Vagina (tissue), 2 donors: ENCODE measurements around the gene TMEM11. TPM values are rescaled to one million over a fixed set of nuclear protein-coding genes. Genes with fewer than 3 reads are reported as not detected.
"Not testable (repeated sequence)": the region's sequence is repeated elsewhere in the genome, so short reads cannot be mapped to it uniquely, and the experiment has no call there.

ENCODE experiments used
- DNase-seq, 2 donors: peaks; one replicate each; pipeline ENCODE4 v3.0.0-alpha.2; 2017; ENCODE audit errors: extremely low spot score in 2 of 2
- H3K27ac ChIP-seq: fragments of 200-600 bp; sonication (generic); one replicate; pipeline ENCODE4 v1.5.1; 2019
- H3K27me3 ChIP-seq: fragments of 200-600 bp; sonication (generic); one replicate; pipeline ENCODE4 v1.5.1; 2019
- H3K36me3 ChIP-seq, 2 donors: fragments of 200-600 bp; sonication (generic); one replicate each; pipeline ENCODE4 v1.5.1; 2017 to 2019
- H3K4me1 ChIP-seq: fragments of 200-600 bp; sonication (generic); one replicate; pipeline ENCODE4 v1.5.1; 2019
- H3K4me3 ChIP-seq, 2 donors: fragments of 200-600 bp; sonication (generic); 1 replicate in 1 of 2; 2 replicates in 1 of 2; pipeline ENCODE4 v1.5.1; 2016 to 2019
- H3K9me3 ChIP-seq: fragments of 200-600 bp; sonication (generic); one replicate; pipeline ENCODE4 v1.5.1; 2019
- CTCF ChIP-seq, 3 experiments: fragments of 450-650 bp in 2 of 3; fragments of 200-600 bp in 1 of 3; sonication (generic) in 1 of 3; IDR thresholded peaks; one replicate each; pipeline ENCODE4 v1.5.1; 2017 to 2019; ENCODE audit warnings: antibody characterized with exemption in 3 of 3, mild to moderate bottlenecking in 2 of 3, moderate library complexity in 2 of 3
- POLR2A ChIP-seq, 2 donors: fragments of 450-650 bp; IDR thresholded peaks; one replicate each; pipeline ENCODE4 v1.6.1; 2017; ENCODE audit warnings: antibody characterized with exemption in 2 of 2, mild to moderate bottlenecking in 2 of 2, moderate library complexity in 2 of 2
- POLR2AphosphoS5 ChIP-seq, 2 donors: sonication (generic); formaldehyde crosslinking; IDR thresholded peaks; one replicate each; pipeline ENCODE4 v1.9.0; 2017; ENCODE audit warnings: antibody characterized with exemption in 2 of 2, mild to moderate bottlenecking in 2 of 2, low read depth in 1 of 2; ENCODE audit not compliant: insufficient read depth in 1 of 2
- intact Hi-C: fragments of 100-400 bp; cut with DNase I; formaldehyde crosslinking; loops from one replicate; pipeline ENCODE4 v1.15.1; 2023
- total RNA-seq: library from RNA; depleted of rRNA; stranded (reverse); fragments of >200 nt; gene quantifications from one replicate; pipeline ENCODE4 v1.2.3, GENCODE V29; 2016

The TMEM11 gene
- total RNA-seq, 1 donor from 2014 or later: 30.2 TPM

DNA sequence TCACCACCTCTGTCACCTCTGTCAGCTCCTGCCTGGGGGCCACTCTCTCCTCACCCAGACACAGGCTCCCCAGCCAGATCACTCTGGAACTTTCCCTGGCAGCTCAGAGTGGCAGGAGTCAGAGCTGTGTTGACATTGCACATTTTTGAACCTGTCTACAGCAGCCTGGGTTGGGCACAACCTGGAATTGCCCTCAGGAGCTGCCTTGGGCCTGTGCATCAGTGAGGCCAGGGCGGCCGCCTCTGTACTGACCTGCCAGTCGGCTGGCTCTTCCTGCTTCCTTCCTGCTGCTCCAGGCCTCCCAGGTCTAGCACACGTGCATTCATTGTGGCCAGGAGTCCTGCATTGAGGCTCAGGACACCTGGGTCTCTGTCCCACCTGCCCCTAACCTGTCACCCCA, 14.2 kb upstream of the TMEM11 start:
- H3K4me3 ChIP-seq: no peak overlapping the region
- H3K4me1 ChIP-seq: no peaks in the 10 kb centered on the region
- H3K27ac ChIP-seq: no peak overlapping the region
- no peaks in the 10 kb centered on the region for H3K9me3 ChIP-seq
- no peaks in the 10 kb centered on the region for H3K36me3 ChIP-seq
- DNase-seq: no peak
- intact Hi-C loops: no loop called here
- no peaks in the 10 kb centered on the region for H3K27me3 ChIP-seq
- TF ChIP-seq POLR2AphosphoS5 (IDR thresholded peaks at IDR 0.05; ENCODE audit: insufficient read depth in 1 of 2, low read depth in 1 of 2) (no peak), POLR2A (IDR thresholded peaks at IDR 0.05) (no peak)

DNA sequence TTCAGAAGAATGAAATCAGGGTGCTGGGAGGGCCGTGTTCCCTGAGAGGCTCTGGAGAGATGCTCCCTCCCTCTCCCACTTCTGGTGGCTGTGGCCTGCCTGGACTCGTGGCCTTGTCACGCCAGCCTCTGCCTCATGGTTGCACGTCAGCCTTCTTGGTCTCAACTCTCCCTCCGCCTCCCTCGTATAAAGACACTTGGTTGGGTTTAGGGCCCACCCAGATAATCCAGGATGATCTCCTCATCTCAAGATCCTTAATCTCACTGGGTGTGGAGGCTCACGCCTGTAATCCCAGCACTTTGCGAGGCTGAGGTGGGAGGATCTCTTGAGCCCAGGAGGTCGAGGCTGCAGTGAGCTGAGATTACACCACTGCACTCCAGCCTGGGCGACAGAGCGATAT, 13.3 kb upstream of the TMEM11 start:
- intact Hi-C loops, H3K4me1 ChIP-seq, H3K9me3 ChIP-seq, H3K36me3 ChIP-seq, H3K27me3 ChIP-seq, DNase-seq, H3K27ac ChIP-seq, H3K4me3 ChIP-seq: not testable (repeated sequence)

GRCh38 chr17:21223086-21223485, 9.1 kb upstream of the TMEM11 start:
- Histone ChIP-seq H3K4me3 (no peak overlapping the region), H3K36me3 (no peaks in the 10 kb centered on the region), H3K4me1 (no peaks in the 10 kb centered on the region), H3K27ac (no peak overlapping the region), H3K27me3 (no peaks in the 10 kb centered on the region), H3K9me3 (no peaks in the 10 kb centered on the region)
- intact Hi-C loops: no loop called here
- TF ChIP-seq POLR2AphosphoS5 (IDR thresholded peaks at IDR 0.05; ENCODE audit: insufficient read depth in 1 of 2, low read depth in 1 of 2) (no peak), CTCF (IDR thresholded peaks at IDR 0.05) (no peak), POLR2A (IDR thresholded peaks at IDR 0.05) (no peak)
- no peak for DNase-seq

GRCh38 chr17:21218831-21219380, 4.9 kb upstream of the TMEM11 start:
- no peaks in the 10 kb centered on the region for H3K36me3 ChIP-seq
- DNase-seq: no peak
- intact Hi-C loops: loop anchor here (10.0 kb wide), 2 partner anchors 54 to 94 kb away; partner anchors contain the start of gene DHRS7B
- no peaks in the 10 kb centered on the region for H3K27me3 ChIP-seq
- H3K4me1 ChIP-seq: peaks cover 15% of the 10 kb centered on the region
- H3K4me3 ChIP-seq: no peak overlapping the region
- H3K9me3 ChIP-seq: no peaks in the 10 kb centered on the region
- no peak overlapping the region for H3K27ac ChIP-seq
- TF ChIP-seq POLR2AphosphoS5 (IDR thresholded peaks at IDR 0.05; ENCODE audit: insufficient read depth in 1 of 2, low read depth in 1 of 2) (no peak), POLR2A (IDR thresholded peaks at IDR 0.05) (no peak), CTCF (IDR thresholded peaks at IDR 0.05) (no peak)

GRCh38 chr17:21218101-21218500, 4.1 kb upstream of the TMEM11 start:
- no peaks in the 10 kb centered on the region for H3K27me3 ChIP-seq
- no peak for DNase-seq
- H3K4me3 ChIP-seq: no peak overlapping the region
- intact Hi-C loops: loop anchor here (10.0 kb wide), 2 partner anchors 53 to 93 kb away; partner anchors contain the start of gene DHRS7B
- no peaks in the 10 kb centered on the region for H3K36me3 ChIP-seq
- no peaks in the 10 kb centered on the region for H3K9me3 ChIP-seq
- H3K4me1 ChIP-seq: peaks cover 18% of the 10 kb centered on the region
- TF ChIP-seq POLR2A (IDR thresholded peaks at IDR 0.05) (no peak), POLR2AphosphoS5 (IDR thresholded peaks at IDR 0.05; ENCODE audit: insufficient read depth in 1 of 2, low read depth in 1 of 2) (no peak), CTCF (IDR thresholded peaks at IDR 0.05) (no peak)
- H3K27ac ChIP-seq: no peak overlapping the region

DNA sequence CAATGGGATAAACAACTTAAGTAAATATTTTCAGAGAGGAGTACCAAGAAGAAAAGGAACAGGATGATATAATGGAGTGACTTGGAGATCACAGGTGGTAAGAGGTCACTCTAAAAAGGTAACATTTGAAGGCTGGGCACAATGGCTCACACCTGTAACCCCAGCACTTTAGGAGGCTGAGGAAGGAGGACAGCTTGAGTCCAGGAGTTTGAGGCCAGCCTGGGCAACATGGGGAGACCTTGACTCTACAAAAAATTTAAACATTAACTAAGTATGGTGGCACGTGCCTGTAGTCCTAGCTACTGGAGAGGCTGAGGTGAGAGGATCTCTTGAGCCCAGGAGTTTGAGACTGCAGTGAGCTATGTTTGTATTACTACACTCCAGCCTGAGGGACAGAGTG, 3.4 kb upstream of the TMEM11 start:
- TF ChIP-seq CTCF (IDR thresholded peaks at IDR 0.05): no peak
- TF ChIP-seq POLR2A (IDR thresholded peaks at IDR 0.05): no peak
- no peak for TF ChIP-seq POLR2AphosphoS5 (IDR thresholded peaks at IDR 0.05; ENCODE audit: insufficient read depth in 1 of 2, low read depth in 1 of 2)
- DNase-seq: no peak
- Histone ChIP-seq H3K4me3 (no peak overlapping the region), H3K36me3 (no peaks in the 10 kb centered on the region), H3K27ac (no peak overlapping the region), H3K27me3 (no peaks in the 10 kb centered on the region), H3K4me1 (peaks cover 26% of the 10 kb centered on the region), H3K9me3 (no peaks in the 10 kb centered on the region)
- intact Hi-C loops: loop anchor here (10.0 kb wide), 2 partner anchors 53 to 93 kb away; partner anchors contain the start of gene DHRS7B
